Natural killer cell (primary cell): ENCODE data around the gene KRTAP10-11. TPM values are rescaled to one million over a fixed set of nuclear protein-coding genes. Genes with fewer than 3 reads are reported as not detected.

ENCODE experiments used
- ATAC-seq, 3 donors: fragments of 150-1000 bp in 2 of 3; fragments of 200-7000 bp in 1 of 3; cut with Tn5 transposase; 1 replicate in 1 of 3; 2 replicates in 2 of 3; pipeline ENCODE4 v1.10.0; 2021; ENCODE audit warnings: mild to moderate bottlenecking in 2 of 3, moderate library complexity in 2 of 3
- DNase-seq, 2 donors: peaks; one replicate each; pipeline versions ENCODE4 v3.0.0 to v3.0.0-alpha.2; 2013 to 2021; ENCODE audit warnings: mixed read lengths in 1 of 2
- H3K27ac ChIP-seq: one replicate; pipeline ENCODE4 v1.5.1; 2013; ENCODE audit warnings: mild to moderate bottlenecking, low read length
- H3K27me3 ChIP-seq: one replicate; pipeline ENCODE4 v1.6.1; 2013; ENCODE audit warnings: low read length; ENCODE audit not compliant: control insufficient read depth, insufficient read depth
- H3K36me3 ChIP-seq: one replicate; pipeline ENCODE4 v1.6.1; 2013; ENCODE audit warnings: low read length; ENCODE audit not compliant: control insufficient read depth, insufficient read depth
- H3K4me1 ChIP-seq: one replicate; pipeline ENCODE4 v1.6.1; 2013; ENCODE audit warnings: low read length; ENCODE audit not compliant: control insufficient read depth, insufficient read depth
- H3K4me3 ChIP-seq: one replicate; pipeline ENCODE4 v1.5.1; 2013; ENCODE audit warnings: low read length
- H3K9me3 ChIP-seq: one replicate; pipeline ENCODE4 v1.6.1; 2013; ENCODE audit warnings: low read length; ENCODE audit not compliant: control insufficient read depth, insufficient read depth
- H3K27ac Mint-ChIP-seq, 2 donors: one replicate each; pipeline ENCODE4 v1.8.0; 2022; ENCODE audit warnings: mild to moderate bottlenecking in 2 of 2, mixed read lengths in 2 of 2, moderate library complexity in 1 of 2
- H3K27me3 Mint-ChIP-seq, 2 donors: one replicate each; pipeline ENCODE4 v1.8.0; 2022; ENCODE audit warnings: low read depth in 2 of 2, mixed read lengths in 2 of 2
- H3K36me3 Mint-ChIP-seq: one replicate; pipeline ENCODE4 v1.8.0; 2022; ENCODE audit warnings: mixed read lengths
- H3K4me1 Mint-ChIP-seq, 2 donors: one replicate each; pipeline ENCODE4 v1.8.0; 2022; ENCODE audit warnings: mixed read lengths in 2 of 2
- H3K4me3 Mint-ChIP-seq: one replicate; pipeline ENCODE4 v1.8.0; 2022; ENCODE audit warnings: mild to moderate bottlenecking, moderate library complexity, mixed read lengths
- H3K9me3 Mint-ChIP-seq, 2 donors: one replicate each; pipeline ENCODE4 v1.8.0; 2022; ENCODE audit warnings: mixed read lengths in 2 of 2
- WGBS: methylation state at CpG from one replicate; pipeline ENCODE4 v1.1.7; 2013; ENCODE audit warnings: missing lambda C conversion rate; ENCODE audit not compliant: insufficient coverage; 5-methylcytosine and 5-hydroxymethylcytosine counted together
- intact Hi-C: fragments of 100-400 bp; cut with micrococcal nuclease; formaldehyde crosslinking; loops from one replicate; pipeline ENCODE4 v1.14.2; 2022
- total RNA-seq, 4 donors: library from RNA; stranded (reverse); fragments of 120-200 nt in 1 of 4; gene quantifications; one replicate each; pipeline versions ENCODE4 v1.2.3 to v1.2.4, GENCODE V29; 2013 to 2022
- TF ChIP-seq, protein P1 (sequence below): fragments of 200-600 bp; IDR thresholded peaks from one replicate; pipeline ENCODE4 v1.8.0; 2022; ENCODE audit warnings: antibody characterized with exemption

Gene KRTAP10-11
- total RNA-seq, 3 donors from 2014 or later (not counting 1 experiment from before 2014, with no cell fraction given), result not detected

DNA sequence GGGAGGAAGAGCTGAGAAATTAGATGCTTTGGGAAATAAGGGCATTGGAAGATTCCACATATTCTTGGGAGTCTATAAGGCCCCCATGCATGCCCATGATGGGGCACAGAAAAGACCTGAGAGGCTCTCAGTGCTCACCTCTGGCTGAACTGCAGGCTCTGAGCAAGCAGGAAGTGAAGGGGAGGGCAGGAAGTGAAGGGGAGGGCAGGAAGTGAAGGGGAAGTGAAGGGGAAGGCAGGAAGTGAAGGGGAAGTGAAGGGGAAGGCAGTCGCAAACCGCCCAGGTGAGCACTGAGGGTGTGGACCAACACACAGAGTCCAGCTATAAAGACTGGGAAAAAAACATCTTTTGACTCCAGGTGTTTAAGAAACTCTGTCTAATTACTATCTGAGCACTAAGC is 15.8 kb upstream of the KRTAP10-11 start:
- peak overlapping the region; percentile 51 for H3K4me3 Mint-ChIP-seq

DNA sequence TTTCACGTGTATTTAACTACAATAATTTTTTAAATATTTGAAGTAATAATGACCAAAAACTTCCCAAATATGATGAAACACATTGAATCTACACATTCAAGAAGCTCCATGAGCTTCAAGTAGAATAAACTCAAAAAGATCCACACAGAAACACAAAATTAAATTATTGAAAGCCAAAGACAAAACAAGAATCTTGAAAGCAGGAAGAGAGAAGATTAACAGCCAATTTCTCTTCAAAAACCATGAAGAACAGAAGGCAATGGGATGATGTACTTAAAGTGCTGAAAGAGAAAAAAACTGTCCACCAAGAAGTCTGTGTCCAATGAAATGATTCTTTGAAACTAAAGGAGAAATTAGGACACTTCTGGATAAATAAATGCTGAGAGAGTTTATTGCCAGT is 14.1 kb upstream of the KRTAP10-11 start:
- Mint-ChIP-seq H3K27ac (no peak overlapping the region), H3K4me3 (no peak overlapping the region), H3K27me3 (peaks cover 3 to 17% of the 10 kb centered on the region in 2 donors), H3K9me3 (peaks cover 9 to 22% of the 10 kb centered on the region in 2 donors), H3K36me3 (peaks cover 34% of the 10 kb centered on the region), H3K4me1 (peaks cover 24 to 29% of the 10 kb centered on the region in 2 donors)
- 100% methylated on average over 1 of the region's 1 CpG for WGBS
- H3K27me3 ChIP-seq, result no peaks in the 10 kb centered on the region
- no peak overlapping the region for H3K4me3 ChIP-seq
- H3K36me3 ChIP-seq, result no peaks in the 10 kb centered on the region
- ATAC-seq (no peak), DNase-seq (no peak)
- peaks cover 36% of the 10 kb centered on the region for H3K4me1 ChIP-seq
- H3K27ac ChIP-seq, result no peak overlapping the region
- intact Hi-C loops, result no loop called here
- TF ChIP-seq, protein P1, sequence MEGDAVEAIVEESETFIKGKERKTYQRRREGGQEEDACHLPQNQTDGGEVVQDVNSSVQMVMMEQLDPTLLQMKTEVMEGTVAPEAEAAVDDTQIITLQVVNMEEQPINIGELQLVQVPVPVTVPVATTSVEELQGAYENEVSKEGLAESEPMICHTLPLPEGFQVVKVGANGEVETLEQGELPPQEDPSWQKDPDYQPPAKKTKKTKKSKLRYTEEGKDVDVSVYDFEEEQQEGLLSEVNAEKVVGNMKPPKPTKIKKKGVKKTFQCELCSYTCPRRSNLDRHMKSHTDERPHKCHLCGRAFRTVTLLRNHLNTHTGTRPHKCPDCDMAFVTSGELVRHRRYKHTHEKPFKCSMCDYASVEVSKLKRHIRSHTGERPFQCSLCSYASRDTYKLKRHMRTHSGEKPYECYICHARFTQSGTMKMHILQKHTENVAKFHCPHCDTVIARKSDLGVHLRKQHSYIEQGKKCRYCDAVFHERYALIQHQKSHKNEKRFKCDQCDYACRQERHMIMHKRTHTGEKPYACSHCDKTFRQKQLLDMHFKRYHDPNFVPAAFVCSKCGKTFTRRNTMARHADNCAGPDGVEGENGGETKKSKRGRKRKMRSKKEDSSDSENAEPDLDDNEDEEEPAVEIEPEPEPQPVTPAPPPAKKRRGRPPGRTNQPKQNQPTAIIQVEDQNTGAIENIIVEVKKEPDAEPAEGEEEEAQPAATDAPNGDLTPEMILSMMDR, result no peak
- H3K9me3 ChIP-seq, result peaks cover 22% of the 10 kb centered on the region

More for the DNA sequence above, 15.8 kb upstream of the KRTAP10-11 start:
- no peak overlapping the region for H3K4me3 ChIP-seq
- peak in 1 of 2 donors; percentile 28 for DNase-seq
- H3K27me3 ChIP-seq, result no peaks in the 10 kb centered on the region
- 45% methylated on average over 2 of the region's 2 CpGs for WGBS
- TF ChIP-seq, protein P1, result no peak
- no peak for ATAC-seq
- Mint-ChIP-seq H3K27me3 (peaks cover 3 to 10% of the 10 kb centered on the region in 2 donors), H3K9me3 (peaks cover 9 to 22% of the 10 kb centered on the region in 2 donors), H3K36me3 (peaks cover 34% of the 10 kb centered on the region), H3K4me1 (peaks cover 36 to 46% of the 10 kb centered on the region in 2 donors), H3K27ac (peak overlapping the region; percentile 79)
- peaks cover 22% of the 10 kb centered on the region for H3K9me3 ChIP-seq
- H3K36me3 ChIP-seq, result no peaks in the 10 kb centered on the region
- peak overlapping the region; percentile 26 for H3K27ac ChIP-seq
- intact Hi-C loops, result no loop called here
- H3K4me1 ChIP-seq, result peaks cover 52% of the 10 kb centered on the region

DNA sequence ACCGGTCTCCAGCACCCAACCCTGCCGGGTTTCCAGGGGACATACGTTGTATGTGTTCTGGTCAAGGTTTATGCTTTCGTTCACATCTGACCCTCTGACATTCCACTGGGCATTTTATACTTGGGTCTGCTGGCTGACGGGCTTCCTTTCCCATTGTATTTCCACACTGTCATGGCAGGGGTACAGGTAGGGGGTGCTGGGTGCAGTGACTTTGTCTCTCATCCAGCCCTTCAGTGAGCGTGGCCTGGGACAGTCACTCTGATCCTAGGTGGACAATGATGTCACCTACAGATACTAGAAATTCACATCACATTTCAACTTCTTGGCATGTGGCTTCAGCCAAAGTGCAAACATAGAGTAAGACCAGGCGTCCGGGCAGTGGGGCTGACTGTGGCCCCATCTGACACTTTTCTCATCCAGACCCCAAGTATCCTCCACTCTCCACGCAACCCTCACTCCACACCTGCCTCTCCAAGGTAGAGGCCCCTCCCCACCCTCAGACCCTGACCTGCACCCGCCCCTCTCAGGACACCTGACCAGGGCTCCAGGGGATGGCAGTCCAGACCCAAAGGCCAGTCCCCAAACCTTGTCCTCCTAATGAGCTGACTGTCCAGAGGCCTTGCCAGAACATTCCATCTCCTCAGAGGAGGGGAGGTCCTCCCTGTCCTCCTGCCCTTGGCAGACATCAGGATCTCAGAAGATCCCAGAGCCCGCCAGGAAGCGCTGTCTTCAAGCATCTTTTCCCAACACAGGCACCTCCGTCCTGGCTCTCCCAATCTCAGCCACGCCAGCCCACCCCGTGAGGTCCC is 9.8 kb upstream of the KRTAP10-11 start:
- ATAC-seq (no peak), DNase-seq (no peak)
- H3K4me1 ChIP-seq, result no peaks in the 10 kb centered on the region
- no peaks in the 10 kb centered on the region for H3K36me3 ChIP-seq
- WGBS, result 90% methylated on average over 14 of the region's 15 CpGs
- Mint-ChIP-seq H3K9me3 (peaks cover 3 to 20% of the 10 kb centered on the region in 2 donors), H3K27ac (no peak overlapping the region), H3K36me3 (peaks cover 18% of the 10 kb centered on the region), H3K4me3 (no peak overlapping the region), H3K4me1 (peaks cover 0 to 5% of the 10 kb centered on the region in 2 donors), H3K27me3 (peaks cover 16 to 26% of the 10 kb centered on the region in 2 donors)
- H3K27ac ChIP-seq, result no peak overlapping the region
- H3K9me3 ChIP-seq, result peaks cover 10% of the 10 kb centered on the region
- H3K27me3 ChIP-seq, result no peaks in the 10 kb centered on the region
- H3K4me3 ChIP-seq, result no peak overlapping the region
- intact Hi-C loops, result no loop called here
- TF ChIP-seq, protein P1, result no peak
